DMS 273 treated with DMSO at 0.1 percent for 48 hours (cell line): ENCODE measurements around the gene CAMTA1.
A peak's percentile ranks its signal among the peaks of the same experiment; 100 is the strongest.
"Not testable (repeated sequence)": the region's sequence is repeated elsewhere in the genome, so short reads cannot be mapped to it uniquely, and the experiment has no call there.

Experiments
- DNase-seq: peaks from one replicate; lab custom pipeline; 2025; lab: John Stamatoyannopoulos, UW

CAMTA1 gene

DNA sequence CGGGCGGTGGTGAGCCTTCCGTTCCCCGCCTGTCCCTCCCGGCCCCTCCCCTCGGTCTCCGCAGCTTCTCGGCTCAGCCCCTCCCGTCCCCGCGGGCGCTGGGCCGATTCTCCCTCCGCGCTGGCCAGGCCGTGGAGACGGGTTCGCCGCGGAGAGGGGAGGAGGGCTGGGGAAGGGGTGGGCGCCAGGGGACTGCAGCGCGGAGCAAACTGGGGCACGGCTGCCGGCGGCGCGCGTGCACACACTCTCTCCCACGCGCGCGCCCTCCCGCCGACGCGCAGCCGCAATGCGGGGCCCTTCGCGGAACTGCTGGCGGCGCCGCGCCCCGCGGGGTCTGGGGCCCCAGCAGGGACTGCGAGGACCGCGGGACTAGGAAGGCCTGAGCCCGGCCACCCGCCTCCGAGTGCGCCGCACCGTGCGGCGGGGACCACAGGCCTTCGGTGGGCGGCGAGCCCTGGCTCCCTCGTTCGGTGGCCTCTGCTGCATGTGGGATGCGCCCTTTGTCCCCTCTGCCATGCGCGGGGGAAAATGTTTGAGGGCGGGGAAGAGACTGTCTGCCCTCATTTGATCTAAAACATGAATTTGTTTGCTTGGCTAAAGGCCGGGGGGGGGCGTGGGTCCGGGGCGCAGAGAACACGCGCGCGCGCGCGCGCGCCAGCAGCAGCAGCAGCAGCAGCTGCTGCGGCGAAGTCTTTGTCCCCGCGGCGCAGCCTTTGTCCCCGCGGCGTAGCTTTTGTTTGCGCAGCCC lies 895.1 kb downstream of the CAMTA1 start:
- DNase-seq, result no peak

DNA sequence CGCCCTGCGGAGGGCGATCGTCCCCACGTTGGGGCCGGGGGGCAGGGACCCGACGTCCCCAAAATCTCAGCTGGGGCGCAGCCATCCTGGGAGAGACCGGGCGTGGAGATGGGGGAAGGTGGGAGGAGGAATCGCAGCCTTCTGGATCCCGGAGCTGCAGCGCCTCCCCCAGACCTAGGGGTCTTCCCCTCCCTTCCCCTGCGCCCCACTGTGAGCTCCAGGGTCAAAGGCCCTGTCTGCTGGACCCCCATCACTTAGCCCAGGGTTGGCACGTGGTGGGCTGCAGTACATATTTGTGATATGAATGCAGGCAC lies 895.7 kb downstream of the CAMTA1 start:
- no peak for DNase-seq

DNA sequence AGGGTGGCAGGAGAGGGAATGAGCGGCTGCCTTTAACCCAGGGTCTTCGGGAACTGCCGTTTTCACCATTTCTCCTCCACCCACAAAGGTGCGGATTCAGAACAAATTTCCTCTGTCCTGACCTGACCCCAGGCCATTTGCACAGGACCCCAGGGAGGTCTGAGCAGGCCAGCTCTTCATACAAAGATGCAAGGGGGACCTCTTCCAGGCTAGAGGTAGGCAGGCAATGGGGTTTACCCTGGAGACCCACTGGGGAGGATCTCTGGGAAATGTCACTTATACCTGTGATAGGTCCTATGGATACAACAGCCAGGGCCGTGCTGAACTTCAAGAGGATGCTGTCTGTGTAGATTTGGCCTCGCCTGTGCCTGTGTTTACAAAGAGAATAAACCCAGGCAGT lies 896.1 kb downstream of the CAMTA1 start:
- DNase-seq, result no peak

DNA sequence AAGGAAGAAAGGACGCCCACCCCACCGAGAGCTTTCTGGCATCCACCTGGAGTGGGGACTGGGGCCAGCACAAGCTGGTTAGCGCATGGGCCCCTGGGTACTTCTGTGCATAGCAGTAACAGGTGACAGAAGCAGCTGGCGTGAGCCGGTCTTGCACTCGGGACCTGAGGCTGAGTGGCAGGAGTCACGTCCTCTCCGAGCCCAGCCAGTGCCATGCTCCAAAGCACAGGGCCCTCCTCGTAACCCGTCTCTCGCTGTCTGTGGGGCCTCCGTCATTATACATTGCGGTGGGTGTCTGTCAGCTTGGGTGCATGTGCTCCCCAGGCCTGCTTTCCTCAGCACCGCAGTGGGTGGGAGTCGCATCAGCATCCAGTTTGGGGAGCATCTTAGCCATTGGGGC lies 898.3 kb downstream of the CAMTA1 start:
- DNase-seq, result no peak

DNA sequence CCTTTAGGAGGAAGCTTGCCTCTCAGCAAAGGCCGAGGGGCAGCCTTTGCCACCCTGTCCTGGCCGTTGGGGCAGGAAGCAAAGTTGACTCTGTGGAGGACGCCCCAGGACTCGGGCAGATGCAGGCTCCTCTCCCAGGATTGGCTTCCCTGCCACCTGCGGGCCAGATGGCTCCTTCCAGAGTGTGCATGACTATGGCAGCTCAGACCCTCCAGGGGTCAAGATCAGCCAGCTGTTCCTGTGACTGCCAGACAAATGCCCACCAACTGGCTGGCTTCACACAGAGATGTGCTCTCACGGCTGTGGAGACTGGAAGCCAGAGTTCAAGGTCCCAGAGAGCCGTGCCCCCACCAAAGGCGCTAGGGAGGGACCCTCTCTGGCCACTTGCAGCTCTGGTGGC lies 898.9 kb downstream of the CAMTA1 start:
- peak; percentile 76 for DNase-seq

DNA sequence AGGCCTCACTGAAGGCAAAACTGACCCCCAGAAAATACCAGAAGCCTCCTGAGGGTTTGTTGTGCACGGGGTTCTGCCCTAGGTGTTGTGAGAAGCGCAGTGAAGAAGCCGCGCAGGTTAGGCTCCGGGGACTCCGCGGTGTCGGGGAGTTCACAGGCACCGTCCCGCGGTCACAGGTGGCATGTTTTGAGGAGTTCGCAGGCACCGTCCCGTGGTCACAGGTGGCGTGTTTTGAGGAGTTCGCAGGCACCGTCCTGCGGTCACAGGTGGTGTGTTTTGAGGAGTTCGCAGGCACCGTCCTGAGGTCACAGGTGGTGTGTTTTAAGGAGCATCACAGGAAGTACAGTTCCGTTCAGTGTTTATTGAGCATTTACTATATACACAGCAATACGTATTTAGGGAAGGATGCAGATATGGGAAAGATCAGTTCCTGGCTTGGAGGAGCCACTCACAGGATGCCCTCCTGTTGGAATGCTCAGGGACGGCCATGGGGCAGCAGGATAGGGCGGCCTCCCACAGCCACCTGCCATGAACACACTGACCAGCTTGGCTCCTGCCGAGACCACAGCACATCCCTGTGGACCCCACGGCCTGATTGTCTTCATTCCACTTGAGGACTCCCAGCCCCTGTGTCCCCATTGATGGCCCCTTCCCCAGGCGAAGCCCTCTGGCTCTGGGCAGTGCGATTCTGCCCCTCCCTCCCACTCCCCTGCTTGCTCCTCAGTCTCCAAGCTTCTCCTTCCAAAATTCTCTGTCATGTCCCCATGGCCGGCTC lies 899.8 kb downstream of the CAMTA1 start:
- no peak for DNase-seq

DNA sequence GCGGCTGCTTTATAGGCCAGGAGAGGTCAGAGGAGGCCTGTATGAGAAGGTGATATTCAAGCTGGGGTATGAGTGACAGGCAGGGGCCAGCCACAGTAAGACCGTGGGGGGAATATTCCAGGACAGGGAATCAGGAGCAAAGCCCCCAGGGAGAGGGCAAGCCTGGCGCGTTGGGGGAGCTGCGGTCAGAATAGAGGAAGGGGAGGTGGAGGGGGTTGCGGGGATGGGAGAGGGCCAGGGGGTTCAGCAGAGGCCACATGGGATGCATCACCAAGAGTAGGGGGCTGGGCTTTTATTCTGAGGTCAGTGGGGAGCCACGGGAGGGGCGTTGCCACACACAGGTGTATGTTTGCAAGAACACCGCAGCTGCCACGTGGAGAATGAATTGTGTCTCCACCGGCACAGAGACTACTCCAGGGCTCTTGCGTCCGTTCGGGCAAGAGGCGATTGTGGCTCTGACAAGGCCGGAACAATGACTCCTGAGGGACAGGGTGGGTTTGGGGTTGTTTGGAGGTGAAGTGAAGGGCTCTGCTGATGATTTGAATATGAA lies 901.1 kb downstream of the CAMTA1 start:
- DNase-seq, result no peak

DNA sequence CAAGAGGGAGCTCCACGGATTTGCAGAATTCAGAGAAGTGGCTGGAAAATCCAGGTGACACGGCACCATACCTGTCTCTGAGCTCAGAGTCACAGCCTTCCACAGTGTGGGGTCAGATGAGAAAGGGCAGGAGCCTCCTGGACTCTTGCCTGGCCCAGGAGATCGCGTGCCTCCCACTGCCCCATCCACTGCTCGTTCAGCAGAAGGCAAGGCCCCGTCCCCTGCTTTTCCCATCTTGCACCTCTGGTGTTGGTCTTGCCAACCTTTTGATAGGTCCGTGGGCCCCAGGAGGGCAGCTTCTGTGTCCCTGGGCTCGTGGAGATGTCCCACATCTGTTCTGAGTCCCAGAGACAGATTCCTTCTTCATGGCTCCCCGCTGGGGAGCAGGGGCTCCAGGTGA lies 902.2 kb downstream of the CAMTA1 start:
- DNase-seq, result no peak

DNA sequence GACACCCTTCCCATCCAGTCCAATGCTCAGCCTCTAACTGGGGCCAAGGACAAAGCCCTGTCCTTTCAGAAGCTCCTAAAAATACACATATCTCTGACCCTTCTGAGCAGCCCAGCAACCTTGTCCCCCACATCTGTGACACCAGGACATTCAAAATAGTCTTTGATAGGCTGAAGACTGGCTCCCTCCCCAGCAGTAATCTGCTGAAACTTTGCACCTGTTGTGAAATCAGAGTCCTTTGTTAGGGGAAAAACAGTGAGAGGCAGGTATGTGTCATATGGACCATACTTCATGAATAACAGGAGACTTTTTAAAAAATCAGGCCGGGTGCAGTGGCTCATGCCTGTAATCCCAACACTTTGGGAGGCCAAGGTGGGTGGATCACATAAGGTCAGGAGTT lies 903.4 kb downstream of the CAMTA1 start:
- no peak for DNase-seq

DNA sequence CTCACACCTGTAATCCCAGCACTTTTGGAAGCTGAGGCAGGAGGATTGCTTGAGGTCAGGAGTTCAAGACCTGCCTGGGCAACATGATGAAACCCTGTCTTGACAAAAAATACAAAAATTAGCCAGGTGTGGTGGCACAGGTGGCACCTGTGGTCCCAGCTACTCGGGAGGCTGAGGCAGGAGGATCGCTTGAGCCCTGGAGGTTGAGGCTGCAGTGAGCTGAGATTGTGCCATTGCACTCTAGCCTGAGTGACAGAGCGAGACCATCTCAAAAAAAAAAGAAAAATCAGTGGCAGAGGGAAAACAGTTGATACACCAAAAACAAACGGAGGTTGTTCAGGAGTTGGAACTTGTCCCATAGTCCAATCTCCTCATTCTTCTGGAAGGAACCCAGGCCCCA lies 904.1 kb downstream of the CAMTA1 start:
- not testable (repeated sequence) for DNase-seq

DNA sequence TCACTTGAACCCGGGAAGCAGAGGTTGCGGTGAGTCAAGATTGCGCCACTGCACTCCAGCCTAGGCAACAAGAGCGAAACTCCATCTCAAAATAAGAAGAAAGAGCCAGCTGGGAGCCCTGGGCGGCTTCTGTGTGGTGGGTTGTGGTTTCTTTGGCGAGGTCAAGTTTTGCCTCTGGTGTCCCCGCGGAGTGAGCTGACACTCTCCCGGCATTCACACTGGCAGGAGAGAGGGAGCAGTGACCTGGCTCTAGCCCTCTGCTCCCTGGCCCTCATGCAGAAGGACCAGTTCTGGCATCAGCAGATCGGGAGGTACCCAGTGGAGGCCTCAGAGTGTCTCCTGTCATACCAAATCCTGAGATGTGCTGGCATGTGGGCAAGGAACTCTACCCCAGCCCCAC lies 904.8 kb downstream of the CAMTA1 start:
- DNase-seq, result no peak

DNA sequence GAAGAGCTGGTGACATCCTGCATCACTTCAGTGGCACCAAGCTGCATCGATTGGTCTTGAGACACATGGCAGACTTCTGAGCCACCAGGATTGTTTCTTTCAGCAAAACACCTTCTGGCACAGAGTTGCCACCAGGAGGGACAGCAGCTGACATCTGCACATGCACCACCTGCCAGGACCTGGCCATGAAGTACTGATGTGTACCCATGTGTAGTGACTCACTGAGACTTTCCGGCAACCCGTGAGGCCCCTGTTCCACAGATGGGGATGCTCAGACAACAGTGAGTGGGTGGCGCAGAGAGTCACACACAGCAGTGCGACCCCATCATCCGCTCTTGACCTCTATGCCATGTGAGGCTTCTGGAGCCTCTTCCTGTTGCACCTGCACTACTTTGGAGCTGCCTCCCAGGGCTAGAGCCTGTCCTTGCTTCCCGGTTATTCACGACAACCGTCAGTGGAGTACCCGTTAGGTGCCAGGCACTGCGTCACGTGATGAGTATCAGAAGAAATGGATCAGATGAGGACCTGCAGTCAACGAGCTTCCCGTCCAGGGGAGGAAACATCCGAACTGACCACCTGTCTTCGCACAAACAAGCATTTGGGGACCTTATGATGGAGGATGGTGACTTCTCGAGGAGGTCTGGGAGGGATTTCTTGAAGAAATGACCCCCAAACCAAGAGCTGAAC lies 905.4 kb downstream of the CAMTA1 start:
- DNase-seq, result no peak

DNA sequence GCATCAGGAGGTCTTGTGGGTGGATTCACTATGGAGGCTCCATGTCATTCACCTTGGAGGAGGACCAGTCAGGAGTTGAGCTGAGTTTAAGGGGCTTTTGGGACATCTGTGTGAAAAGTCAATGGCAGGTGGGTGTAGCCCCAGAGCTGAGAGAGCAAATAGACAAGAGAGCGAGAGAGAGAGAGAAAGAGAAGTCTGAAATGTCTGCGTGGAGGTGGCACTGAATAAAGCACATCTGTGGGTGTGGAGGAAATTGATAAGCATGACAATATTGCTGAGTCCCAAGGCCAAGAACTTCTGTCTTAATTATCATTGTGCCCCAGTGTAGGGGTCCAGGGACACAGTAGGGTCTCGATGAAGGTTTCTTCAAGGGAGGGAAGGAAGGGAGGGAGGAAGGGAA lies 906.3 kb downstream of the CAMTA1 start:
- DNase-seq, result no peak

DNA sequence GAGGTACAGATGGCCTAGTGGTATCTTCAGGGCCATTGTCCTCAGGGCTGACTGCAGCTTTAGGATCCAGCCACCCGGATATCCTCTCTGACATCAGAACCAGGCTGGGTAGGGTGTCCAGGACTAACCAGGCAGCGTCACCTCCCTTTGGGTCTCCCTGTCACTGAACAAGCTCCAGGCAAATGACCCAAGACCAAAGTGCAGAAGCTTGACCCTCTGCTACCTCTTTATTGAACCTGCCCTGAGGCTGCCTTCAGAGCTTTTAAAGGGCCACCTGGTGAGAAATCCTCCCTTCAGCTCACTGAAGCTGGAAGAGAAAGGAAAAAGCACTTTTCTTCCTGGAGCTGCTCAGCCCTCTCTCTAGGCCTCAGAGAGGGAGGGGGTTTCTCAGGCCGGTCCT lies 906.8 kb downstream of the CAMTA1 start:
- no peak for DNase-seq

DNA sequence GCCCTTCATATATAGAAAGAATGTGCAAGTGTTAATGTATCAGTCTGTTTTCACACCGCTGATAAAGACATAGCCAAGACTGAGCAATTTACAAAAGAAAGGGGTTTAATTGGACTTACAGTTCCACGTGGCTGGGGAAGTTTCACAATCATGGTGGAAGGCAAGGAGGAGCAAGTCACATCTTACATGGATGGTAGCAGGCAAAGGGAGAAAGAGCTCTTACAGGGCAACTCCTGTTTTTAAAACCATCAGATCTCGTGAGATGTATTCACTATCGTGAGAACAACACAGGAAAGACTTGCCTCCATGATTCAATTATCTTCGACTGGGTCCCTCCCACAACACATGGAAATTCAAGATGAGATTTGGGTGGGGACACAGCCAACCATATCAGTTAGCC lies 907.8 kb downstream of the CAMTA1 start:
- DNase-seq, result not testable (repeated sequence)

DNA sequence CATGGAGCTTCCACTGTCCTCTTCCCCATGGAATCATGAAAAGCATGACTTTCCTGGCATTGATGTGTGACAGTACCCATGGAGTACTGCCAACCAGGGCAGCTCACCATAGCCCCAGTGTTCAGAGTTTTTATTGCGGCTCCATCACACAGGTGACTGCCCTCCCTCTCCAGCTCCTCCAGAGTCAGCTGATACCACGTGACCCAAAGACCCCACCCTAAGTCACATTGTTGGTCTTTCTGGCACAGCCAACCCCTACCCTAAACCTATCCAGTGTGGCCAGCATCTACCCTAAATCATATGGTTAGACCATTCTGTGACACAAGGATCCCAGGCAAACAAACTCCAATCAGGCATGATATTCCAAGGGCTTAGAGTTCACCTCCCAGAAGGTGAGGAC lies 908.4 kb downstream of the CAMTA1 start:
- no peak for DNase-seq

DNA sequence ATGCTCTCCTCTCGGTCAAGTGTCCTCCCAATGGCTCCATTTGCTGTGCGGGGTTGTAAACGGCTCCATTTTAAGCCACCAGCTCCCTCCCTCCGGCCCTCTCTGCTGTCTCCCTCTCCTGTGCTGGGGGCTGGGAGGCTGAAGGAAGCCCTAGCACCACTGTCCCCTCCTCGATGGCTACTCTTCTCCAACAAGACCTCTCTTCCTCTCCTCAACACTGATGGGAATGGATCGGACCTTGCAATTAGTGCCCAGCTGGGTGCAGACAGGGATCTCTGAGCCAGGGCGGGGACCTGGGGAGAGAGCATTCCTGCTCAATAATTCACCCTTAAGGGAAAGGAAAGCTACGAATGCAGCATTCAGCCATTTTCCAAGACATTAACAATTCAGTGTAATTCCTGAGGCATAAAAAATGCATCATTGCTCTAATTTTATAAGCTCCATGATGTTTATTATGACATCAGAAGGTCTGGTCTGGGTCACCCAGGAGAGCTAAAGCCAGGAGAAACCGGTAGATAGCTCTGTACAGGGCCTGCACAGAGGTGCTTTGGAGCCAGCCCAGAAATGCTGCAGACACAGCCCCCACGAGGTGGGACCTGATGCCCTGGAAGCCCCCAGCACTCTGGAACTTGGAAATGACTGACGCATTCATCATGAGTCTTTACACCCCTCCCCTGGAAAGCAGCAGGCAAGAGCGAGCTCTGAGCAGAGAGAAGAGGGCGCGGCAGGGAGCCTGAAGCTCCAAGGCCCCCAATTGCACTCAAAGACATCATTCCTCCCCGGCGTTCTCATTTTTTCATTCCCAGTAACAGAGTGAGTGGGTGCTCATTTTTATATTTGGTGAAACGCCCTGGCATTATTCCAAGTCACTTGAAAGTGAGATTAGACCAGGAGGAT lies 909.6 kb downstream of the CAMTA1 start:
- DNase-seq, result no peak

DNA sequence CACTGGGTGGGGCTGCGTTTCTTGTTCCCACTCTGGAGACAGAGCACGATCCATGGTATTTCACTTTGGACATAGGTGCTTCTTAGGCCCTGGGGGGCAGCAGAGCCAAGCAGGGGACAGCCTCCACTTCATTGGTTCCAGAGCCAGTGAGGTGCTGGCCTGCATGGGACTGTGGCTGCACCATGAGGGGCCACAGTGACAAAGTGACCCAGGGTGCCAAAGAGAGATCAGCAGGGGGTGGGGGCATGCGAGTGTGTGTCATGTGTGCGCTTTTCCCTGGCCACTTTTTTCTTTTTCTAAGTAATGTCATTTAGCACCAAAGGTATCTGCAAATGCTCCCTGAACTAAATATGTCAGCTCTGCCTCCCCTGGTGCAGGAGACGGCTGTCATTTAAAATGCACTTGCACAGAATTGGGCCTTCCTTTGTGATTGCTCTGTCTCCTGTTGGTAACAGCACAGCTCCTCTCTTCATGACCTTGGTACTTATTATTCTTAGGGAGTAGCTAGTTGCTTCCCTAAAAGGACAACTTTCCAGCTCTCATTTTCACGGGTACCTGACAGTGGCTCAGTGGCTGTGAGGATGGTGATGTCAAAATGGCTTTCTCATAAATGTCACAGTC lies 910.4 kb downstream of the CAMTA1 start:
- no peak for DNase-seq

DNA sequence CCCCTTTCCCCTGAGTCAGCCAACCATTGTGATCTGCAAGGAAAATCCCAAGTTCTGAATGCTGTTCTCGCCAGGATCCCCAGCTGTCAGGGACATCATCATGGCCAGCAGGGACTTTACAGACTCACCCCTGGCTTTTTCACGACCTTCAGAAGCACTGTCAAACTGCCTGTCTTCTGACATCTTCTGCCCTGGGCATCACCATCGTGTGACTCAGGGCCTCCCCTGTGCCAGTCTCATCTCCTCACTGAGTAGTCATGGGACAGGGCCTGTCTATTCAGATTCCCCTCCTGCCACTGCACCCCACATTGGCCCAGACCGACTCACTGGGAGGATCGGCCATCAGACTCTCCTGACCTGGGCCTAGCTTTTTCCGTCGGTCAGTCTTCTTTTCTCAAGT lies 913.4 kb downstream of the CAMTA1 start:
- no peak for DNase-seq

DNA sequence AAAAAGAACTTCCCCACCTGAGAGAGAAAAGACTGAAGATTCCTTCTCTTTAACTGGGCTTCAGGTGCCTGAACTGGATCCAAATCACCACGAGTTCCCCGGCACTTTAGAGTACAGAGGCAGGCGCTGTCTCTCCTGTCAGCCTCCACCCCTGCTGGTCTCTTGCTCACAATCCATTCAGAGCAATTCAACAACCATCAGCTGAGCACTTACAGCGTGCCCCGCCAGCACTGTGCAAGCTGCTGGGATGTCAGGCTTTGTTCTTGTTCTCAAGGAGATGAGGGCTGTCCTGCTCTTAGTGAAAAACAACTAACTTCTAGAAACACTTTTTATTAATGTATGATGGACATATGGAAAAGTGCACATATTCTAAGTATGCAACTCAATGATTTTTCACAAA lies 917.1 kb downstream of the CAMTA1 start:
- DNase-seq, result peak; percentile 29
